K562 (cell line): ENCODE data around the gene MVK. TPM values are rescaled to one million over a fixed set of nuclear protein-coding genes. Genes with fewer than 3 reads are reported as not detected.

Source experiments
- CCAR2 ChIP-seq: fragments of 200-400 bp; formaldehyde crosslinking; IDR thresholded peaks from 2 replicates; pipeline ENCODE4 v1.6.1; 2017; ENCODE audit warnings: mild to moderate bottlenecking, low read depth, low read length
- GATAD2B ChIP-seq: fragments of 450-650 bp; IDR thresholded peaks from 2 replicates; pipeline ENCODE4 v1.6.1; 2017; ENCODE audit warnings: mild to moderate bottlenecking, borderline replicate concordance
- HNRNPL ChIP-seq: fragments of 200-400 bp; formaldehyde crosslinking; IDR thresholded peaks from 2 replicates; pipeline ENCODE4 v1.6.1; 2017; ENCODE audit warnings: low read depth, mild to moderate bottlenecking, low read length
- NCOA1 ChIP-seq: fragments of 450-650 bp; IDR thresholded peaks from 2 replicates; pipeline ENCODE4 v1.6.1; 2016; ENCODE audit warnings: low read depth
- PHF8 ChIP-seq: fragments of 200-600 bp; sonication (generic); IDR thresholded peaks from 2 replicates; pipeline ENCODE4 v1.6.1; 2012; ENCODE audit warnings: mixed run types, mild to moderate bottlenecking, inconsistent platforms, low read length, moderate library complexity, borderline replicate concordance
- THAP12 ChIP-seq: fragments of 250-450 bp; sonication (Bioruptor Pico); IDR thresholded peaks from 2 replicates; pipeline ENCODE4 v1.9.0; 2021; ENCODE audit warnings: mild to moderate bottlenecking, inconsistent platforms
- ZNF644 ChIP-seq: fragments of 200-800 bp; sonication (Bioruptor generic); IDR thresholded peaks from 2 replicates; pipeline ENCODE4 v1.6.1; 2016; ENCODE audit warnings: low read depth, missing genetic modification characterization, missing compliant biosample characterization
- polyA plus RNA-seq, 8 experiments: library from polyadenylated mRNA; depleted of rRNA in 4 of 8; stranded (reverse) in 5 of 8; unstranded in 3 of 8; fragments of >200 nt; fragmentation: Nextera tagmentation in 2 of 8; fragmentation: Illumina TruSeq in 1 of 8; extraction: Ambion mirVana in 2 of 8; extraction: Trizol in 1 of 8; gene quantifications; 2 replicates each; pipeline versions ENCODE4 v1.2.1 to v1.2.3, GENCODE V29; 2011 to 2014; ENCODE audit warnings: inconsistent platforms in 1 of 8, missing spikeins in 1 of 8
- total RNA-seq, 7 experiments: library from RNA; depleted of rRNA in 6 of 7; stranded (reverse); fragments of >200 nt in 6 of 7; fragmentation: Illumina TruSeq in 2 of 7; extraction: Trizol in 2 of 7; gene quantifications; 2 replicates each; pipeline versions ENCODE4 v1.2.1 to v1.2.3, GENCODE V29; 2011 to 2021; ENCODE audit warnings: low replicate concordance in 1 of 7
- TF ChIP-seq, protein P1 (sequence below): fragments of 450-650 bp; IDR thresholded peaks from 2 replicates; pipeline ENCODE4 v1.6.1; 2016; ENCODE audit warnings: antibody characterized with exemption
- TF ChIP-seq, protein P2 (sequence below), 2 experiments: fragments of 250-450 bp in 1 of 2; fragments of 450-650 bp in 1 of 2; sonication (Bioruptor Pico) in 1 of 2; IDR thresholded peaks; 2 replicates each; pipeline versions ENCODE4 v1.6.1 to v1.8.0; 2016 to 2021; ENCODE audit warnings: mild to moderate bottlenecking in 2 of 2, moderate library complexity in 2 of 2, missing compliant biosample characterization in 1 of 2, missing genetic modification characterization in 1 of 2
- TF ChIP-seq, protein P3 (sequence below): fragments of 250-450 bp; sonication (Bioruptor Pico); IDR thresholded peaks from 2 replicates; pipeline ENCODE4 v1.5.0; 2022; ENCODE audit warnings: mild to moderate bottlenecking
- TF ChIP-seq, protein P4 (sequence below): fragments of 250-450 bp; sonication (Bioruptor Pico); IDR thresholded peaks from 2 replicates; pipeline ENCODE4 v1.5.0; 2020; ENCODE audit warnings: mild to moderate bottlenecking

MVK gene
- total and polyA plus RNA-seq, 9 of the 15 experiments (the other 6 are each of a cell fraction or from before 2014, with no cell fraction given): 0.41 to 33.6 (median 18.8) TPM

DNA sequence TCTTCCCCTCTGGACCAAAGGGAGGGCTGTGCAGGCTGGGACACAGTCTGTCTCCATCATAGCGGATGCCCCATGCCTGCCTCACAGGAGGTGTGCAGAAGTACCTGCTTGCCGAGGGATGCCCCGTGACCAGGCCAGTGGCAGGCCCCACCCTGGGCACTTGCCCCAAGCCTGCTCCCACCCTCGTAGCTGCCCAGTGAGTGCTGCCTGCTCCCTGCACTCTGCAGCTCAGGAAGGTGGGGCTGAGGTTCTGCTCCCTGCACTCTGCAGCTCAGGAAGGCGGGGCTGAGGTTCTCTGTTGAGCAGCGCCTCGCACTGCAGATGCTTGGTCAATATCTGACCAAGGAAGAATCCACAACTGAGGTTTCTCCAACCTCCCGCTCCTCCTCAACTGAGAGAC lies 7.2 kb upstream of the MVK start (continued):
- TF ChIP-seq, protein P1, sequence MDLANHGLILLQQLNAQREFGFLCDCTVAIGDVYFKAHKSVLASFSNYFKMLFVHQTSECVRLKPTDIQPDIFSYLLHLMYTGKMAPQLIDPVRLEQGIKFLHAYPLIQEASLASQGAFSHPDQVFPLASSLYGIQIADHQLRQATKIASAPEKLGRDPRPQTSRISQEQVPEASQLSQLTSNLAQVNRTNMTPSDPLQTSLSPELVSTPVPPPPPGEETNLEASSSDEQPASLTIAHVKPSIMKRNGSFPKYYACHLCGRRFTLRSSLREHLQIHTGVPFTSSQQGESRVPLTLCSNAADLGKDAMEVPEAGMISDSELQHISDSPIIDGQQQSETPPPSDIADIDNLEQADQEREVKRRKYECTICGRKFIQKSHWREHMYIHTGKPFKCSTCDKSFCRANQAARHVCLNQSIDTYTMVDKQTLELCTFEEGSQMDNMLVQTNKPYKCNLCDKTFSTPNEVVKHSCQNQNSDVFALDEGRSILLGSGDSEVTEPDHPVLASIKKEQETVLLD: no peak
- TF ChIP-seq, protein P2, sequence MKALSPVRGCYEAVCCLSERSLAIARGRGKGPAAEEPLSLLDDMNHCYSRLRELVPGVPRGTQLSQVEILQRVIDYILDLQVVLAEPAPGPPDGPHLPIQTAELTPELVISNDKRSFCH (CRISPR knock-in tag; IDR thresholded peaks at IDR 0.05): no peak
- TF ChIP-seq, protein P2 (tag; IDR thresholded peaks at IDR 0.05): no peak
- TF ChIP-seq, protein P3, sequence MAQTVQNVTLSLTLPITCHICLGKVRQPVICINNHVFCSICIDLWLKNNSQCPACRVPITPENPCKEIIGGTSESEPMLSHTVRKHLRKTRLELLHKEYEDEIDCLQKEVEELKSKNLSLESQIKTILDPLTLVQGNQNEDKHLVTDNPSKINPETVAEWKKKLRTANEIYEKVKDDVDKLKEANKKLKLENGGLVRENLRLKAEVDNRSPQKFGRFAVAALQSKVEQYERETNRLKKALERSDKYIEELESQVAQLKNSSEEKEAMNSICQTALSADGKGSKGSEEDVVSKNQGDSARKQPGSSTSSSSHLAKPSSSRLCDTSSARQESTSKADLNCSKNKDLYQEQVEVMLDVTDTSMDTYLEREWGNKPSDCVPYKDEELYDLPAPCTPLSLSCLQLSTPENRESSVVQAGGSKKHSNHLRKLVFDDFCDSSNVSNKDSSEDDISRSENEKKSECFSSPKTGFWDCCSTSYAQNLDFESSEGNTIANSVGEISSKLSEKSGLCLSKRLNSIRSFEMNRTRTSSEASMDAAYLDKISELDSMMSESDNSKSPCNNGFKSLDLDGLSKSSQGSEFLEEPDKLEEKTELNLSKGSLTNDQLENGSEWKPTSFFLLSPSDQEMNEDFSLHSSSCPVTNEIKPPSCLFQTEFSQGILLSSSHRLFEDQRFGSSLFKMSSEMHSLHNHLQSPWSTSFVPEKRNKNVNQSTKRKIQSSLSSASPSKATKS: no peak
- no peak for TF ChIP-seq PHF8
- TF ChIP-seq, protein P4, sequence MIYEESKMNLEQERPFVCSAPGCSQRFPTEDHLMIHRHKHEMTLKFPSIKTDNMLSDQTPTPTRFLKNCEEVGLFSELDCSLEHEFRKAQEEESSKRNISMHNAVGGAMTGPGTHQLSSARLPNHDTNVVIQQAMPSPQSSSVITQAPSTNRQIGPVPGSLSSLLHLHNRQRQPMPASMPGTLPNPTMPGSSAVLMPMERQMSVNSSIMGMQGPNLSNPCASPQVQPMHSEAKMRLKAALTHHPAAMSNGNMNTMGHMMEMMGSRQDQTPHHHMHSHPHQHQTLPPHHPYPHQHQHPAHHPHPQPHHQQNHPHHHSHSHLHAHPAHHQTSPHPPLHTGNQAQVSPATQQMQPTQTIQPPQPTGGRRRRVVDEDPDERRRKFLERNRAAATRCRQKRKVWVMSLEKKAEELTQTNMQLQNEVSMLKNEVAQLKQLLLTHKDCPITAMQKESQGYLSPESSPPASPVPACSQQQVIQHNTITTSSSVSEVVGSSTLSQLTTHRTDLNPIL: no peak
- TF ChIP-seq CCAR2: no peak
- TF ChIP-seq THAP12: no peak
- TF ChIP-seq HNRNPL: no peak
- TF ChIP-seq NCOA1: no peak
- TF ChIP-seq GATAD2B: no peak
- no peak for TF ChIP-seq ZNF644
- TF ChIP-seq, all 486 proteins: peak for 0
